ENCODE measurements around the gene APBB1IP.

APBB1IP gene

DNA sequence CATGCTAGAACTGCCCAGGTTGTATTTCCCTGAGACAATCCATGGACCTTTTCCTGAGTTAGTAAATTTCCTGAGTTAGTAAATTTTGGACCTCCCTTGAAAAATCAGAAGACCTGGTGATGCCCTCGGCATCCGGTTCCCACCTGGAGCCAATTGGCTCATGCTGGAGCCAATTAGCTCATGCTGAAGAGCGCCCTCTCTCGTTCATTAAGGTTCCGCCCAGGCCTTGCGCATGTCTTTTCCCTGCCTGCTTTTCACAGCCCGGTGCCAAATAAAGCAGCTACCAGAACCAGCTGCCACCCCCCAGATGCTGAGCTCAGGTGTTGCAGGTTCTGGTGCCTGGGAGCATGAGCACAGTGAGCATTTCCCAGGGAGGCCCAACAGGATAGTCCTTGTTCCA lies 96.2 kb downstream of the APBB1IP start:
- H3F3A ChIP-seq (ENCODE audit: low read depth), result no peaks in the 10 kb centered on the region
- no peaks in the 10 kb centered on the region for H3K79me2 ChIP-seq (ENCODE audit: insufficient read depth, low read length)
- H4K20me1 ChIP-seq (ENCODE audit: insufficient read depth, low read length, poor library complexity, severe bottlenecking), result no peaks in the 10 kb centered on the region
- no peak overlapping the region for H3K4me2 ChIP-seq (ENCODE audit: low read depth, low read length, poor library complexity, severe bottlenecking)
- no peaks in the 10 kb centered on the region for H3K27me3 ChIP-seq (ENCODE audit: insufficient read depth, low read length, poor library complexity, severe bottlenecking)
- no peaks in the 10 kb centered on the region for H3K9me3 ChIP-seq (ENCODE audit: insufficient read depth, low read depth, low read length)
- no peak overlapping the region for H2AFZ ChIP-seq (ENCODE audit: low read length)
- H3K36me3 ChIP-seq (ENCODE audit: insufficient read depth, low read length), result peaks cover 3% of the 10 kb centered on the region; the same call in 1 of the 2 replicates
- TF ChIP-seq EZH2phosphoT487 (IDR thresholded peaks at IDR 0.05; ENCODE audit: borderline replicate concordance) (no peak), CTCF (conservative IDR thresholded peaks at IDR 0.05; ENCODE audit: low read length) (peak; percentile 46)
- H3K4me3 ChIP-seq (ENCODE audit: low read length, poor library complexity, severe bottlenecking), result no peak overlapping the region
- no peaks in the 10 kb centered on the region for H3K4me1 ChIP-seq (ENCODE audit: insufficient read depth, low read length, poor library complexity, severe bottlenecking)
- H3K9me2 ChIP-seq (replicated peaks; ENCODE audit: low read depth, low read length), result no peaks in the 10 kb centered on the region
- H3K9ac ChIP-seq (ENCODE audit: low read depth, low read length, poor library complexity, severe bottlenecking), result no peak overlapping the region

GRCh38 chr10:26540601-26541000 lies 102.5 kb downstream of the APBB1IP start:
- H2AFZ ChIP-seq (ENCODE audit: low read length), result no peak overlapping the region
- no peaks in the 10 kb centered on the region for H3K4me1 ChIP-seq (ENCODE audit: insufficient read depth, low read length, poor library complexity, severe bottlenecking)
- H3K9me2 ChIP-seq (replicated peaks; ENCODE audit: low read depth, low read length), result no peaks in the 10 kb centered on the region
- no peaks in the 10 kb centered on the region for H4K20me1 ChIP-seq (ENCODE audit: insufficient read depth, low read length, poor library complexity, severe bottlenecking)
- H3F3A ChIP-seq (ENCODE audit: low read depth), result no peaks in the 10 kb centered on the region
- no peak overlapping the region for H3K4me2 ChIP-seq (ENCODE audit: low read depth, low read length, poor library complexity, severe bottlenecking)
- TF ChIP-seq CTCF (conservative IDR thresholded peaks at IDR 0.05; ENCODE audit: low read length) (no peak), EZH2phosphoT487 (IDR thresholded peaks at IDR 0.05; ENCODE audit: borderline replicate concordance) (no peak)
- H3K9ac ChIP-seq (ENCODE audit: low read depth, low read length, poor library complexity, severe bottlenecking), result no peak overlapping the region
- no peaks in the 10 kb centered on the region for H3K9me3 ChIP-seq (ENCODE audit: insufficient read depth, low read depth, low read length)
- H3K79me2 ChIP-seq (ENCODE audit: insufficient read depth, low read length), result no peaks in the 10 kb centered on the region
- H3K27me3 ChIP-seq (ENCODE audit: insufficient read depth, low read length, poor library complexity, severe bottlenecking), result no peaks in the 10 kb centered on the region
- peaks cover 3% of the 10 kb centered on the region; the same call in 1 of the 2 replicates for H3K36me3 ChIP-seq (ENCODE audit: insufficient read depth, low read length)
- no peak overlapping the region for H3K4me3 ChIP-seq (ENCODE audit: low read length, poor library complexity, severe bottlenecking)

- Histone ChIP-seq H4K20me1 (ENCODE audit: insufficient read depth, low read length, poor library complexity, severe bottlenecking) (no peaks in the 10 kb centered on the region), H2AFZ (ENCODE audit: low read length) (no peak overlapping the region), H3K9me3 (ENCODE audit: insufficient read depth, low read depth, low read length) (no peaks in the 10 kb centered on the region), H3F3A (ENCODE audit: low read depth) (no peaks in the 10 kb centered on the region), H3K27me3 (ENCODE audit: insufficient read depth, low read length, poor library complexity, severe bottlenecking) (no peaks in the 10 kb centered on the region), H3K4me3 (ENCODE audit: low read length, poor library complexity, severe bottlenecking) (no peak overlapping the region), H3K9me2 (replicated peaks; ENCODE audit: low read depth, low read length) (no peaks in the 10 kb centered on the region), H3K79me2 (ENCODE audit: insufficient read depth, low read length) (no peaks in the 10 kb centered on the region), H3K4me1 (ENCODE audit: insufficient read depth, low read length, poor library complexity, severe bottlenecking) (no peaks in the 10 kb centered on the region), H3K4me2 (ENCODE audit: low read depth, low read length, poor library complexity, severe bottlenecking) (no peak overlapping the region), H3K36me3 (ENCODE audit: insufficient read depth, low read length) (no peaks in the 10 kb centered on the region), H3K9ac (ENCODE audit: low read depth, low read length, poor library complexity, severe bottlenecking) (no peak overlapping the region)
- TF ChIP-seq CTCF (conservative IDR thresholded peaks at IDR 0.05; ENCODE audit: low read length) (no peak), EZH2phosphoT487 (IDR thresholded peaks at IDR 0.05; ENCODE audit: borderline replicate concordance) (no peak)
These were observed 105.6 kb downstream of the APBB1IP start for GRCh38 chr10:26543567-26544306.

Data from Loucy (cell line).